Naive B cell (primary cell): ENCODE results near the gene PLLP. TPM values are rescaled to one million over a fixed set of nuclear protein-coding genes. Genes with fewer than 3 reads are reported as not detected.

Source experiments
- polyA plus RNA-seq, 6 donors: library from polyadenylated mRNA; unstranded; fragments of 300-500 nt; fragmentation: Illumina TruSeq; gene quantifications; one replicate each; pipeline ENCODE4 v1.2.3, GENCODE V29; 2021; ENCODE audit warnings: low read depth in 6 of 6

Gene PLLP
- polyA plus RNA-seq, 6 donors from 2014 or later = 0.14 to 0.68 (median 0.52) TPM

Other genes with a start within 250 kb of the PLLP start
- gene CPNE2, start 192.1 kb downstream of the PLLP start, polyA plus RNA-seq = 1 to 10 TPM in 1 of 6 donors, under 1 TPM in 3, not detected in 2; 0.53 to 1.3 (median 0.76) TPM
- gene PSME3IP1, start 98.6 kb downstream of the PLLP start, polyA plus RNA-seq = 100 to 1,000 TPM in 1 of 6 donors, 10 to 100 TPM in 5; 85.1 to 109 (median 93.6) TPM
- gene RSPRY1, start 98.3 kb downstream of the PLLP start, polyA plus RNA-seq = 10 to 100 TPM; 26.7 to 42.7 (median 33.5) TPM
- 100 to 1,000 TPM; 108 to 236 (median 132) TPM for gene ARL2BP, start 39.4 kb downstream of the PLLP start, polyA plus RNA-seq
- gene CCL22, start 74.1 kb upstream of the PLLP start, polyA plus RNA-seq = not detected
- not detected for gene CX3CL1, start 87.8 kb upstream of the PLLP start, polyA plus RNA-seq
- not detected for gene CCL17, start 120.1 kb upstream of the PLLP start, polyA plus RNA-seq
- 10 to 100 TPM; 33.4 to 67.2 (median 40.9) TPM for gene CIAPIN1, start 162.7 kb upstream of the PLLP start, polyA plus RNA-seq
- 10 to 100 TPM; 17.6 to 42.2 (median 23.3) TPM for gene COQ9, start 162.8 kb upstream of the PLLP start, polyA plus RNA-seq
- 10 to 100 TPM; 33.6 to 59.9 (median 39.7) TPM for gene POLR2C, start 178.0 kb upstream of the PLLP start, polyA plus RNA-seq
- 1 to 10 TPM in 4 of 6 donors, under 1 TPM in 1, not detected in 1; 0.22 to 2.1 (median 1.4) TPM for gene DOK4, start 201.8 kb upstream of the PLLP start, polyA plus RNA-seq